ENCODE measurements around the gene GGT6. TPM values are rescaled to one million over a fixed set of nuclear protein-coding genes. Genes with fewer than 3 reads are reported as not detected.

Gene GGT6
- total RNA-seq, 2 donors from 2014 or later: not detected

- H3K9me3 ChIP-seq: no peaks in the 10 kb centered on the region
- no peak for TF ChIP-seq CTCF (IDR thresholded peaks at IDR 0.05)
- DNase-seq (ENCODE audit: low spot score): no peak
- peak overlapping the region in 1 of 2 donors; percentile 37 for H3K27ac ChIP-seq
- H3K36me3 ChIP-seq: no peaks in the 10 kb centered on the region
- peaks cover 0 to 74% of the 10 kb centered on the region in 2 donors for H3K4me1 ChIP-seq
- no peak overlapping the region for H3K4me3 ChIP-seq
- no peaks in the 10 kb centered on the region for H3K27me3 ChIP-seq
Observed at GRCh38 chr17:4510618-4510941, 49.8 kb downstream of the GGT6 start.

GRCh38 chr17:4509923-4510617, 50.3 kb downstream of the GGT6 start:
- H3K9me3 ChIP-seq: no peaks in the 10 kb centered on the region

GRCh38 chr17:4509401-4509800, 51.0 kb downstream of the GGT6 start:
- DNase-seq (ENCODE audit: low spot score): no peak
- Histone ChIP-seq H3K4me1 (peaks cover 0 to 84% of the 10 kb centered on the region in 2 donors), H3K27me3 (no peaks in the 10 kb centered on the region), H3K4me3 (no peak overlapping the region), H3K36me3 (no peaks in the 10 kb centered on the region), H3K9me3 (no peaks in the 10 kb centered on the region), H3K27ac (peak overlapping the region; percentile 37 to 54)
- no peak for TF ChIP-seq CTCF (IDR thresholded peaks at IDR 0.05)

More at GRCh38 chr17:4509923-4510617, 50.3 kb downstream of the GGT6 start:
- H3K27me3 ChIP-seq: no peaks in the 10 kb centered on the region
- H3K4me1 ChIP-seq: peaks cover 0 to 79% of the 10 kb centered on the region in 2 donors
- no peaks in the 10 kb centered on the region for H3K36me3 ChIP-seq
- H3K27ac ChIP-seq: peak overlapping the region; percentile 37 to 54
- no peak overlapping the region for H3K4me3 ChIP-seq
- no peak for TF ChIP-seq CTCF (IDR thresholded peaks at IDR 0.05)
- DNase-seq (ENCODE audit: low spot score): no peak

- TF ChIP-seq CTCF (IDR thresholded peaks at IDR 0.05): no peak
- H3K4me1 ChIP-seq: peaks cover 0 to 87% of the 10 kb centered on the region in 2 donors
- peak overlapping the region; percentile 29 to 37 for H3K27ac ChIP-seq
Observed at GRCh38 chr17:4508207-4508606, 52.2 kb downstream of the GGT6 start.

GRCh38 chr17:4507361-4508111, 52.8 kb downstream of the GGT6 start:
- no peaks in the 10 kb centered on the region for H3K36me3 ChIP-seq
- no peaks in the 10 kb centered on the region for H3K9me3 ChIP-seq
- H3K4me1 ChIP-seq: peaks cover 0 to 87% of the 10 kb centered on the region in 2 donors
- no peaks in the 10 kb centered on the region for H3K27me3 ChIP-seq
- H3K27ac ChIP-seq: peak overlapping the region in 1 of 2 donors; percentile 29
- DNase-seq (ENCODE audit: low spot score): no peak
- no peak for TF ChIP-seq CTCF (IDR thresholded peaks at IDR 0.05)
- H3K4me3 ChIP-seq: no peak overlapping the region

More at GRCh38 chr17:4508207-4508606, 52.2 kb downstream of the GGT6 start:
- DNase-seq (ENCODE audit: low spot score): no peak
- no peaks in the 10 kb centered on the region for H3K27me3 ChIP-seq
- no peaks in the 10 kb centered on the region for H3K36me3 ChIP-seq
- H3K9me3 ChIP-seq: no peaks in the 10 kb centered on the region
- H3K4me3 ChIP-seq: no peak overlapping the region

Other genes starting within 250 kb of the GGT6 start
- 10 to 100 TPM; 39.5 to 58.5 TPM for gene UBE2G1, start 193.9 kb downstream of the GGT6 start, total RNA-seq
- not detected for gene SPNS3, start 126.6 kb downstream of the GGT6 start, total RNA-seq
- gene SPNS2, start 61.7 kb downstream of the GGT6 start, total RNA-seq: 10 to 100 TPM in 1 of 2 donors, 1 to 10 TPM in 1; 7.2 to 16.8 TPM
- gene MYBBP1A, start 5.2 kb downstream of the GGT6 start, total RNA-seq: 10 to 100 TPM; 19.6 to 25.8 TPM
- gene SMTNL2, start 24.0 kb upstream of the GGT6 start, total RNA-seq: 10 to 100 TPM; 21.1 to 41.6 TPM
- 10 to 100 TPM; 16.9 to 65.0 TPM for gene ALOX15, start 81.1 kb upstream of the GGT6 start, total RNA-seq
- gene PELP1, start 143.6 kb upstream of the GGT6 start, total RNA-seq: 10 to 100 TPM; 14.6 to 22.3 TPM
- 10 to 100 TPM in 1 of 2 donors, 1 to 10 TPM in 1; 9.0 to 22.9 TPM for gene ARRB2, start 150.1 kb upstream of the GGT6 start, total RNA-seq
- 10 to 100 TPM; 25.1 to 31.2 TPM for gene MED11, start 170.9 kb upstream of the GGT6 start, total RNA-seq
- under 1 TPM in 1 of 2 donors, not detected in 1; 0.31 TPM for gene ZMYND15, start 179.3 kb upstream of the GGT6 start, total RNA-seq
- 10 to 100 TPM in 1 of 2 donors, 1 to 10 TPM in 1; 5.2 to 12.4 TPM for gene CXCL16, start 179.4 kb upstream of the GGT6 start, total RNA-seq
- not detected for gene TM4SF5, start 211.3 kb upstream of the GGT6 start, total RNA-seq
- gene VMO1, start 225.8 kb upstream of the GGT6 start, total RNA-seq: 1 to 10 TPM in 1 of 2 donors, not detected in 1; 3.9 TPM
- gene GLTPD2, start 228.4 kb upstream of the GGT6 start, total RNA-seq: not detected
- 100 to 1,000 TPM; 153 to 201 TPM for gene PSMB6, start 235.6 kb upstream of the GGT6 start, total RNA-seq
- 1 to 10 TPM; 5.5 to 6.7 TPM for gene PLD2, start 246.6 kb upstream of the GGT6 start, total RNA-seq